Measurements from ENCODE around the gene SPEM3.

The SPEM3 gene

DNA sequence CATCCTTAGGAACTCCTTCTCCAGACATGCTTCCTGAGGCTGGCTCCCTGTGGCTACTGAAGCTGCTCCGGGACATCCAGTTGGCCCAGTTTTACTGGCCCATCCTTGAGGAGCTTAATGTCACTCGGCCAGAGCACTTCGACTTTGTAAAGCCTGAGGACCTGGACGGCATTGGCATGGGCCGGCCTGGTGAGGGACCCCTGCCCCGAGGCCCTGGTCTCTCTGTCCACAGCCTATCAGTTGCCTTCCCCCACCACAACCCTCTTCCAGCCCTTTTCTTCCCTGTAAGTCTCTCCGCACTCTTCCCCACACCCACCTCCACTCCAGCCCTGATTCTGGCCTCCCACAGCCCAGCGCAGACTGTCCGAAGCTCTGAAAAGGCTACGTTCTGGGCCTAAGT is 45.8 kb upstream of the SPEM3 start:
- TF ChIP-seq, protein P1, sequence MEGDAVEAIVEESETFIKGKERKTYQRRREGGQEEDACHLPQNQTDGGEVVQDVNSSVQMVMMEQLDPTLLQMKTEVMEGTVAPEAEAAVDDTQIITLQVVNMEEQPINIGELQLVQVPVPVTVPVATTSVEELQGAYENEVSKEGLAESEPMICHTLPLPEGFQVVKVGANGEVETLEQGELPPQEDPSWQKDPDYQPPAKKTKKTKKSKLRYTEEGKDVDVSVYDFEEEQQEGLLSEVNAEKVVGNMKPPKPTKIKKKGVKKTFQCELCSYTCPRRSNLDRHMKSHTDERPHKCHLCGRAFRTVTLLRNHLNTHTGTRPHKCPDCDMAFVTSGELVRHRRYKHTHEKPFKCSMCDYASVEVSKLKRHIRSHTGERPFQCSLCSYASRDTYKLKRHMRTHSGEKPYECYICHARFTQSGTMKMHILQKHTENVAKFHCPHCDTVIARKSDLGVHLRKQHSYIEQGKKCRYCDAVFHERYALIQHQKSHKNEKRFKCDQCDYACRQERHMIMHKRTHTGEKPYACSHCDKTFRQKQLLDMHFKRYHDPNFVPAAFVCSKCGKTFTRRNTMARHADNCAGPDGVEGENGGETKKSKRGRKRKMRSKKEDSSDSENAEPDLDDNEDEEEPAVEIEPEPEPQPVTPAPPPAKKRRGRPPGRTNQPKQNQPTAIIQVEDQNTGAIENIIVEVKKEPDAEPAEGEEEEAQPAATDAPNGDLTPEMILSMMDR (IDR thresholded peaks at IDR 0.05; ENCODE audit: insufficient read depth, low read length, poor library complexity, severe bottlenecking): no peak
- no peak for TF ChIP-seq EZH2phosphoT487 (conservative IDR thresholded peaks at IDR 0.05; ENCODE audit: low read length)
- no peaks in the 10 kb centered on the region for H3F3A ChIP-seq (ENCODE audit: insufficient read depth)
- no peaks in the 10 kb centered on the region for H3K79me2 ChIP-seq (ENCODE audit: insufficient read depth, low read length)
- H3K4me3 ChIP-seq (ENCODE audit: insufficient read depth, low read length, poor library complexity, severe bottlenecking): no peak overlapping the region
- H3K9me2 ChIP-seq (replicated peaks; ENCODE audit: insufficient read depth, low read length): no peaks in the 10 kb centered on the region
- H3K9me3 ChIP-seq (ENCODE audit: insufficient read depth, low read length): peaks cover 9% of the 10 kb centered on the region; the same call in 1 of the 2 replicates
- no peaks in the 10 kb centered on the region for H3K27me3 ChIP-seq (ENCODE audit: low read length)
- no peak overlapping the region for H3K4me2 ChIP-seq (ENCODE audit: low read depth, low read length, poor library complexity, severe bottlenecking)
- H3K36me3 ChIP-seq (ENCODE audit: low read length): no peaks in the 10 kb centered on the region
- H3K27ac ChIP-seq (ENCODE audit: low read depth, low read length): no peak overlapping the region
- no peak overlapping the region for H2AFZ ChIP-seq (ENCODE audit: low read depth, low read length, severe bottlenecking)
- no peak overlapping the region for H3K9ac ChIP-seq (ENCODE audit: low read length)
- H4K20me1 ChIP-seq (ENCODE audit: low read depth, low read length): no peaks in the 10 kb centered on the region

DNA sequence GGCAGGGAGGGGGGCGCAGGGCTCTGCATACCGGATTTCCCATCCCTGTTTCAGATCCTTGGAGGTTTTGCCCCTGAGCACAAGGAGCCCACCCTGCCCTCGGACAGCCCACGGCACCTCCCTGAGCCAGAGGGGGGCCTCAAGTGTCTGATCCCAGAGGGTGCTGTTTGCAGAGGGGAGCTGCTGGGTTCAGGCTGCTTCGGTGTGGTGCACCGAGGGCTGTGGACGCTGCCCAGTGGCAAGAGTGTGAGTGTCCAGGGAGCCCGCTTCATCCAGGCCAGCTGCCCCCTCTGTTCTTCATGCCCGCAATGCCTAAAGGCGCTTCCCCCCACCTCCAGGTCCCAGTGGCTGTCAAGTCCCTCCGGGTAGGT is 45.3 kb upstream of the SPEM3 start:
- Histone ChIP-seq H3K4me2 (ENCODE audit: low read depth, low read length, poor library complexity, severe bottlenecking) (peak overlapping the region; percentile 79), H3F3A (ENCODE audit: insufficient read depth) (no peaks in the 10 kb centered on the region), H3K9ac (ENCODE audit: low read length) (no peak overlapping the region; the same call in 1 of the 2 replicates), H2AFZ (ENCODE audit: low read depth, low read length, severe bottlenecking) (no peak overlapping the region), H3K4me3 (ENCODE audit: insufficient read depth, low read length, poor library complexity, severe bottlenecking) (no peak overlapping the region), H3K36me3 (ENCODE audit: low read length) (no peaks in the 10 kb centered on the region), H3K9me3 (ENCODE audit: insufficient read depth, low read length) (peaks cover 9% of the 10 kb centered on the region; the same call in 1 of the 2 replicates), H3K79me2 (ENCODE audit: insufficient read depth, low read length) (no peaks in the 10 kb centered on the region), H3K27me3 (ENCODE audit: low read length) (no peaks in the 10 kb centered on the region), H3K27ac (ENCODE audit: low read depth, low read length) (no peak overlapping the region), H3K9me2 (replicated peaks; ENCODE audit: insufficient read depth, low read length) (no peaks in the 10 kb centered on the region), H4K20me1 (ENCODE audit: low read depth, low read length) (no peaks in the 10 kb centered on the region)
- TF ChIP-seq, protein P1 (IDR thresholded peaks at IDR 0.05; ENCODE audit: insufficient read depth, low read length, poor library complexity, severe bottlenecking): no peak
- TF ChIP-seq EZH2phosphoT487 (conservative IDR thresholded peaks at IDR 0.05; ENCODE audit: low read length): no peak

DNA sequence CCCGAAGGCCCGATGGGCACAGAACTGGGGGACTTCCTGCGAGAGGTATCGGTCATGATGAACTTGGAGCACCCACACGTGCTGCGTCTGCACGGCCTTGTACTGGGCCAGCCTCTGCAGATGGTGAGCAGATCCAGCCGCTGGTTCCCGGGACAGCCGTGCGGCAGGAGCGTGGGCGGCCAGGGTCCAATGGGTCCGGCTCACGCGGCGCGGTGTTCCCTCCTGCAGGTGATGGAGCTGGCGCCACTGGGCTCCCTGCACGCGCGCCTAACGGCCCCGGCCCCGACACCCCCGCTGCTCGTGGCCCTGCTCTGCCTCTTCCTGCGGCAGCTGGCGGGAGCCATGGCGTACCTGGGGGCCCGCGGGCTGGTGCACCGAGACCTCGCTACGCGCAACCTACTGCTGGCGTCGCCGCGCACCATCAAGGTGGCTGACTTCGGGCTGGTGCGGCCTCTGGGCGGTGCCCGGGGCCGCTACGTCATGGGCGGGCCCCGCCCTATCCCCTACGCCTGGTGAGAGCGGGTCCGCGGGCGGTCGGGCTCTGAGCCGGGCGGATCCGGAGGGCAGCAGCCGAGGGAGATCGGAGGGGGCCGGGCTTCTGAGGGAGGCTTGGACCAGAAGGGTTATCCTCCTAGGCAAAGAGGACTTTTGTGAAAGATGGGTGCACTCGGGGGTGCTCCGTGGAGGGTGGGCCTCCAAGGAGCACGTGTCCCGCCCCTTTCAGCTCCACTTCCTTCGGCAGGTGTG is 44.7 kb upstream of the SPEM3 start:
- peak overlapping the region; percentile 73 for H3K9ac ChIP-seq (ENCODE audit: low read length)
- H2AFZ ChIP-seq (ENCODE audit: low read depth, low read length, severe bottlenecking): peak overlapping the region; percentile 94
- H4K20me1 ChIP-seq (ENCODE audit: low read depth, low read length): no peaks in the 10 kb centered on the region
- H3K79me2 ChIP-seq (ENCODE audit: insufficient read depth, low read length): no peaks in the 10 kb centered on the region
- peak overlapping the region; percentile 48 for H3K27ac ChIP-seq (ENCODE audit: low read depth, low read length)
- H3K4me3 ChIP-seq (ENCODE audit: insufficient read depth, low read length, poor library complexity, severe bottlenecking): peak overlapping the region; percentile 77
- no peaks in the 10 kb centered on the region for H3K36me3 ChIP-seq (ENCODE audit: low read length)
- H3K9me2 ChIP-seq (replicated peaks; ENCODE audit: insufficient read depth, low read length): no peaks in the 10 kb centered on the region
- peaks cover 9% of the 10 kb centered on the region; the same call in 1 of the 2 replicates for H3K9me3 ChIP-seq (ENCODE audit: insufficient read depth, low read length)
- no peaks in the 10 kb centered on the region for H3F3A ChIP-seq (ENCODE audit: insufficient read depth)
- peak overlapping the region; percentile 79 for H3K4me2 ChIP-seq (ENCODE audit: low read depth, low read length, poor library complexity, severe bottlenecking)
- no peaks in the 10 kb centered on the region for H3K27me3 ChIP-seq (ENCODE audit: low read length)
- TF ChIP-seq EZH2phosphoT487 (conservative IDR thresholded peaks at IDR 0.05; ENCODE audit: low read length): no peak
- TF ChIP-seq, protein P1 (IDR thresholded peaks at IDR 0.05; ENCODE audit: insufficient read depth, low read length, poor library complexity, severe bottlenecking): no peak

All from SU-DHL-6 (cell line).